GM21381 (cell line): ENCODE results near the gene MITF.

ENCODE experiments used
- ATAC-seq: cut with Tn5 transposase; IDR thresholded peaks from one replicate; pipeline ENCODE4 v1.9.1; 2021; ENCODE audit warnings: mild to moderate bottlenecking, moderate library complexity; ENCODE audit not compliant: unreplicated experiment

The MITF gene

DNA sequence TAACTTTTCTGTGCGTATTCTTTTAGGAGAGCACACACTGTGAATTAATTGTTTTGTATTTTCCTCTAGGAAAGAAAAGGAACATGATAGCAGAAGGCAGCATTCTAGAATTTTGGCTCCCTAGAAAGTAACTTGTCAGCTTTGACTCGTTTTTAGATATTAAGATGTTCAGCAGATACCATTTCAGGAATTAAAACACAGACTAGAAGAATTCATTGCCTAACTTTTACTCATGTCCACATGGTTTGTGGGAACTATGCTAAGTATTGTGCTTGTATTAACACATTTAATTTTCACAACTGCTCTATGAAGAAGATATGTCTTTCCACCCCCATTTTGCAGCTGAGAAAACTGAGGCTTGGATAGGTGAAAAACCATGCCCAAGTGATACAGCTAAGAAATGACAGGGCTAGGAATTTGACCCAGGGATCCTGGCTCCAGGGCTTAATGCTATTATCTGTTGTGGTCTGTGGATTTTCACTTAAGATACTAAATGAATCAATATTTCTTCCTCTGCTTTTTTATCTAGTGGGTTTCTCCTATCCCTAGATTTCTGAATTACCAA is 128.8 kb downstream of the MITF start:
- ATAC-seq = no peak

DNA sequence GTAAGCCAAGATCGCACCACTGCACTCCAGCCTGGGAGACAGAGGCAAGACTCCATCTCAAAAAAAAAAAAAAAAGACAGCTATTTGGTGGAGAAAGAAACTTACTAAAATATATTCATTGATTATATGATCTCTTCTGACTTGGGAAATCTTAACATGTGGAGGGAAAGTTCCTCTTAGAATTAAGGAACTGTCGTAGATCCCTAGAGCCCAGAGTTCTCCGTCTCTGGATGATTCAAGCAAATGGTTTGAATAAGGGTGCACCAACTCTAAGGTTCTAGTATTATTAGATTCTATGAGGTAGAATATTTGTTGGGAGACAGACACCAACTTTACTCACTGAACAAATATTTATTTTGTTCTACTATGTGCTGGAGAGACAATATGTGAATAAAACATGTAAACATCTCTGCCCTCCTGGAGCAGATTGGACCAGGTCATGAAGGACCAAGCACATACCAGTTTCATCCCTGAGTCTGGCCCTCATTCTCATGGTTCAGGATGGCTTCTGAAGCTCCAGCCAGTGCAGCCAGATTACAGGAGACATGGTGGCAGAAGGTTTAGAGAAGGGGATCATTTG is 129.7 kb downstream of the MITF start:
- ATAC-seq = no peak

DNA sequence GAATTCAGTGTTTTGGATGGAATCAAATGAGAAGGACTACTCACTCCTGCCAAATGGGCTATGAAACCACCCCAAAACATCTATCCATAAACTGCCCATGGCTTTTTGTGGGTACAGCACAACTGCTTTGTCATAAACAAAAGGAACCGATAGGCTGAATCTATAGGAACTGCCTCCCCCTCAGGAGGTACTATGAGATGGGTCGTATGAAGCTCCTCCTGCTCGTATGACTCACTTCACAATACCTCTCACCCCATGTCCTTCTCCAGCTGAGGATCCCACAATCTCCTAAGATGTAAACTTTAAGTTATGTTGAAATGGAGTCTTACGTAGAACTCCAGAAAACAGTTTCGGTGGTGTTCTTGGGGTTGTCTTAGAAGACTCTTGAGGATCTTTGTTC is 130.4 kb downstream of the MITF start:
- no peak for ATAC-seq

DNA sequence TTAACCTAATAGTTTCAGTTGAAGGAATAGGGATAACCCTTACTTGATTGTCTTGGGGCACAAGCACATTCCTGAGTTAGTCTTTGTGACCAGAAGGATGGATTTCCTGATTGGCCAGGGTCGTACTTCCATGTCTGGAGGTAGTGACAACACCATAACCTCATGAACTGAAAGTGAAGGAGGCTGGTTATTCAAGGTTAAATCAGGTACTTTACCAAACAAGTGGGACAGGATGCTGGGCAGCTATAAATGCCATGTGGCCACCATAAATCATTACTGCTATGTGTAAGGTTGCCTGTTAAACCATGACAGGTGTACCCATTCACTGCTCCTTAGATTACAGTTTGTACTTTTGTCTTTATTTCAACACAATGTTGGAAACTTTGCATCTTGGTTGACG is 132.0 kb downstream of the MITF start:
- no peak for ATAC-seq

DNA sequence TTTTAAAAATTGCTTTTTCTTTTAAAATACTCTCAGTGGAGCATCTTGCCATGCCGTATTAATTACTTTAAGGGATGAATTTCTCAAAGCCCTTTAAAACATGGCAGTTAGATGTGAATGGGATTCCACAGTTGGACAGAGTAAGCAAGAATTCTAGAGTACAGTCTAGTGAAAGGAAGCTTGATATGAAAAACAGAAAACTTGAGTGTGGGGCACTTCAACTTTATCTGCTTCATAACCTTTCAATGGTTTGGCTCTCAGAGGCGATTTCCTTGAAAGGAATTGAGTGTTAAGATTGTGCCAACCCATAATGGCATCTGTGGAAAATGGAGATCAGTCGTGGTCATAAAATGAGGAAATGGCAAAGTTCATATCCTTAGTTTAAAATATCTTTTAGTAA is 132.6 kb downstream of the MITF start:
- ATAC-seq = no peak

DNA sequence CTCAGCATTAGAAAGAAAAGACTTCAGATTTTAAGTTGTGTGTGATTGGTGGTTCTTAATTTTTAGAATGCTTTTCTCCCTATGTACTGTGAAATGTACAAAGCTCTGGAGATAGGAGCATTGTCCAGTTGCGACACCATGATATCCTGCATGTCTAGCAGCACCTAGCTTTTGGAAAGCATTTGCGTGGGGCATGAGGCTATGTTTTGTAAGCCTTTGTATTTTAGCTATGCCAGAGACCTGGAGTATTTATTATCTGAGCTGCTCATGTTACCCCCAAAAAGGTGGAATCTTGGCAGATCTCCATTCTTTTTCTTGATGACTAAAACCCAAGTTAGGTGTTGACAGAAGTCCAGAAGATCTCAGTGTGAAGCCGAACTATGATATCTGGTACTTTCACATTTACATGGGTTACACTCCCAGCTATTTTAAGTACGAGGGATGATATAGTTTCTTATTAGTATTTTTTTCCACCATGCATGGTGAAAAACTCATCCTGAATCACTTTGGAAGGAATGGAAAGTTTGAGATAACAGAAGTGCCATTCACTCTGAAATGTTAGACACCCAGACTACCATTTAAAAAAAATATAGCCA is 133.6 kb downstream of the MITF start:
- ATAC-seq = no peak

DNA sequence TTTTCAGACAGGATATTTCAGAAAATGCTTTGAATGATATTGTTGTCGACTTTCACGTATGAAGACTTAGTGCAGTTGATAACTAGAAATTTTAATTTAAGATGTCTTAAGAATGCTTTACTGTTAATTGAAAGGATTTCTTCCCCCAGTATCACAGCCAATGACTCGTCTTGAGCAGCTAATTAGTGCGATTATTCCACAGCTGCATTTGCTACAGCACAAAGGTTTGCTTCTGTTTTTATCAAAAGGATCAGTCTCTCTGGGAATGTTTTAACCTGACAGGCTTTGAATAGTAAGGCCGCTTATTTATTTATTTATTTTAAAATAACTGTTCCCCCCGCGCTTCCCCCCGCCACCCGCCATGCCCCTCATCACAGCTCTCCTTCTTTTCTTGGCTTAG is 136.8 kb downstream of the MITF start:
- no peak for ATAC-seq

DNA sequence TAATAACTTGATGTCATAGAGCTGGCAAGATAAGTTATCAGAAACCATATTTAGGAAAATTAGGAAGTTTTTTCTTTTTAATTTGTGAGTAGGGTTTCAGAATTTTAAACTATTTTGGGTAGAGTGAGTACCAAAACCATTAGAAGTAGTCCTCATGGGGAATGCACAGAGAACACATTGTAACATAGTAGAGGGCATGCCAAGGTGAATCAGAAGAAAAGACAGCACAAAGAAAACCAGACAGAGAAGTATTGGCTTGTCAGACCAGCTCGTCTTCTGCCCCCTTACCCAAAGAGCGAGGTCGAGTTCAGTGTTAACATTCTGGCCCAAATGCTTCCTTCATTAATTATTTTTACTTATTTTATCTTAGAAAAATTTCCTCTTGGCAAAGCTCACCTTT is 139.0 kb downstream of the MITF start:
- ATAC-seq = no peak

DNA sequence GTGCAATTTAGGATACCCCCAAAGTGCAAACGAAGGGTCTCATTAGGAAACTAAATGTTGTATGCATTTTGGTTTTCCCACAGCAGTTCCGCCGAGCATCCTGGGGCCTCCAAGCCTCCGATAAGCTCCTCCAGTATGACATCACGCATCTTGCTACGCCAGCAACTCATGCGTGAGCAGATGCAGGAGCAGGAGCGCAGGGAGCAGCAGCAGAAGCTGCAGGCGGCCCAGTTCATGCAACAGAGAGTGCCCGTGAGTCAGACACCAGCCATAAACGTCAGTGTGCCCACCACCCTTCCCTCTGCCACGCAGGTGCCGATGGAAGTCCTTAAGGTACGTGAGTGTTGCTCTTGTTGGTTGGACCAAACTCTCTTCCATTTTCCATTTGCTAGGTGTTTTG is 139.8 kb downstream of the MITF start:
- no peak for ATAC-seq

DNA sequence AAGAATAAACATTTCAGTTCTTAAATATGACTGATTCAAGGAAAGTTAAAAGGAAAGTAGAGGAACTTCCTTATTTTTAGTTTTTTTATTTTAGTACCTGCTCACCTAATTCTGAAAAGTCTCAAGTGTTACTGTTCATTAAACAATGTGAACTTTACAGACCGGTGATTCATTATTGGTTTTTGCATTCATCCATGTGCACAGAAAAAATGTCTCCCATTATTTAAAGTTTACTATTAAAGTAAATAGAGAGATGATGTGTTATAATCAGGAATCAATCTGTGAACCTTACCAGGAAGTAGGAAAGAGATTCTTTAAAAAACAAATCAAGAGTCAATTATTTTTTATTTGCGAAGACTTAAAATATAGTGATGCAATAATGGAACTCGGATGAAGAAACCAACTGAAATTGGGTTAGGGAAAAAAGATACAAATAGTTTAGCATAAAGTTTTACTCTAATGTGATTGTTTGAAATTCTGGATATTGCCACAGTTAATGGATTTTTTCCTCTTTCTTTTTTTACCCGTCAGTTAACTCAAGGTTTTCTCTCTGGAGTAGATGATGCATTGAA is 140.9 kb downstream of the MITF start:
- ATAC-seq = no peak

DNA sequence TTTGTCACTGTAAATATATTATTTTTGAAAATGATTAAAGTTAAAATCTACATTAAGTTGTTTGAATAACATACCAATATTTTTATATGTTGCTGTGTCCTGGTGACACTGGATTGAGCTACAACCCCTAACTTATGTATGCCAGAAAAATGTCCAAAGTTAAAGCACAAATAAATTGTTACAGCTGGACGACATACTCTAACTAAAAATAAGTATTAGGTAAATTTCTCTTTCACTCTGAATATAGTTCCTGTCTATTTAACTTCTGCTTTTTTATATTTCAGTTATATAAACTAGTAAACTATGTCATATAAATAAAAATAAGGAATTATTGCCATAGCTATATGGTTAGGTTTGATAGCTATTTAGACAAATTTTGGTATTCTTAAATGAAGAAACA is 141.8 kb downstream of the MITF start:
- no peak for ATAC-seq

DNA sequence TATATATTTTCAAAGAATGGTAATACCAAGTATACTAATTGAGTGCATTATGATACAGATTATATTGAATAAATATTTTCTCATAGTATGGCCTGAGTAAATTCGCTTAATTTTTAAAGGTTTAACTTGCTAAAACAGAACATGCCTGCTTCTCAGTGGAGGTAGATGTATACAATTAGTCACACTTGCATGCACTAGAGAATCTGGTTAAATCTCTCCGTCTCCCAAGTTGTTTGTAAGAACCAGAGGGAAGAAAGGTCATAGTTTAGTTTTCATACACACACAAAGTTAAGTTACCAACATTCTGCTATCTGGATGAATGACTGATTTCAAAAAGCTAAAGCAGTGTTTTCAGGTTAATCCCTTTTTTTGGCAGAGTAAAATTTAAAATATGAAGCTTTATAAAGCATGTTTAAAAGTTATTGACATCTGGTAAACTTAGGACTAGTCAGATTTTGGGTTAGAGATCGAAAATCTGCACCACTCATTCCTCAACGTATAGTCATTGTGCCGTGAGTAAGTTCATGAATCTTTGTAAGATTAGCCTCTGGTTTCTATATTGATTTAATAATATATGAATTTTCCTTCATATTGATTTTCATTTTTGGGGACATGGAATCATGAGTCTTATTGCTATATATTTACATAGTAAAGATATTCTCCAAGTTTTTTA is 142.6 kb downstream of the MITF start:
- no peak for ATAC-seq

DNA sequence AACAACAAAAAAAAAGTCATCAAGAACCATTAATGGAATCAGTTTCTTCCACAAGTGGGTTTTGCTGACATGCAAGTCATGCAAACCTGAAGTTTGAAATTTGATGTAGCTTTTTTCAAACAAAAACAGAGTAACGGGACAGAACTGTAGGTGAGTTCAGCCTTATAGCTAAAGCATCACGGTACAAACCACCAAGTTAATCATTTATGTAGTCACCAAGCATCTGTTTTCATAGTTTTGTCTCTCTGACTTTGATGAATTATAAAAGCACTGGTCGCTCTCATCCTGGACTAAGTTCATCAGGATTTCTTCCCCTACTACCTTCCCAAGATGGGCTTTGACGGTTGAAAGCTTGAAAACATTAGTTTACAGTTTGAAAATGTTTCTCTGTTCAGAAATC is 143.3 kb downstream of the MITF start:
- no peak for ATAC-seq

DNA sequence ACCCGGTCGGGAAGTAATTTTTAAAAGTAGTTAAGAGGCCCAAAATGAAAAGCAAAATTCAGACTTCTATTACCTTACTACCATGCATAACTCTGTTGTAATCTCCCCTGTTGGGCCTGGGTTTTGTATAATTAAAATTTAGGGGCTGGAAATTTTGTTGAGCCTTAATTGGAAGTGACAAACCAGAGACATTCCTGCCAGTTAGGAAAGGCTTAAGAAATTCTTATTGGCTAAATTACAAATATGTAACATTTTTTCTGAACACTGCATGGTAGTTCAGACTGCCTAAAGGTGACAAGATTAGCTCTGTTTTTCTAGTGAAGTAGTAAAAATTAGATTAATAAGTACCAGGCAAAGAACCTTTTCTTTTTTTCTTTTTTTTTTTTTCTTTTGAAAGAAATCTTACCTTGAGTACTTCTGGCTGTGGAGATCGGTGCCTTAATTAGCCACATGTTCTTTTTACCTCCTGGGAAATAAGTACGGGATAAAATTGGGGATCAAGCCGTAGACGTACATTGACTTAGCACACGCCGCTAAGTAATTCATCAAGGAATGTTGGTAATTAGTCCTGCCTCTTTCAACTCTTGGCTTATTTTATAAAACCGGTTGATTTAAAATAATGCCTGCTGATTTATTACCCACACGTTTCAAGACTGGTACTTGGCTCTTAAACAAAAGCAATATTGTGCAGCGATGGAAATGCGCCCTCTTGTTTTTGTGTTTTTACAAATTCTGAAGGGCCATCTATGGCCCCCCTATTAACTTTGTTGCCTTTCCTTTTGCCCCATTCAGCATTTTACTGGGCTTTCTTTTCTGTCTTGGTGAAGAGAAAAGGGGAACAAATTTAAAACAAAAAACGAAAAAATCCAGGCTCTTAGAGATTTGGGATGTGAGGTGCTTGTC is 149.0 kb downstream of the MITF start:
- ATAC-seq = no peak

DNA sequence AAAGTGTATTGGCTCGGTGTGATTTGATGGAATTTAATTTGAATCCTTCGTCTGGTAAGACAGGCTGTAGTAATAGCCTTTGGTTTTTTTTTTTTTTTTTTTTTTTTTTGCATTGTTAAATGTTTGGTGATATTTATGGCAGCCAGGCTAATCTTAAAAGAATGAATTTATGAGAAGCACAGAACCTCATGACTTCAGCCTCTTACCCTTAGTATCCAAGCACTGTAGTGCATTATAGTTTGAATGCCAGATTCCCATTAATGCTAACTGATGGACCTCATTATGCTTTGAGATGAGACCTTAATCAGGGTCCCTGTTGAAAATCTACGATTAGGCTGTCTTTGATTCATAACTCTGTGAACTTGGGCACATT is 149.7 kb downstream of the MITF start:
- no peak for ATAC-seq

DNA sequence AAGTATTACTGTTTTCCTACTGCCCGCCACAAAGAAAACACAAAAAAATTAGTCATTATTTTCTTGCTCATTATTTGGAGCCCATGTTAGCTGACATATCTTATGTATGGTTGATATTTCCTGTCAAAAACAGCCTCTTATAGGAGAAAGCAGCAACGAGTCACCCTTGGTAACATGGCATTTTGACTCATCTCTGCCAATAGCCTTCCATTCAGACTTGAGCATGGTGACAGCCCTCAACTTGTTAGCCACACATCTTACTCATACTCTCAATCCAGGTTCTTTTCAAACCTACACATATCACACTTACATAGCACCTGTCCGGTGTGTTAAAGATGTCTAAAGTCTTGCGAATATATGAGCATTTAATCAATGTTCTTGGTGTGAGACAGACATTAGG is 150.8 kb downstream of the MITF start:
- no peak for ATAC-seq

DNA sequence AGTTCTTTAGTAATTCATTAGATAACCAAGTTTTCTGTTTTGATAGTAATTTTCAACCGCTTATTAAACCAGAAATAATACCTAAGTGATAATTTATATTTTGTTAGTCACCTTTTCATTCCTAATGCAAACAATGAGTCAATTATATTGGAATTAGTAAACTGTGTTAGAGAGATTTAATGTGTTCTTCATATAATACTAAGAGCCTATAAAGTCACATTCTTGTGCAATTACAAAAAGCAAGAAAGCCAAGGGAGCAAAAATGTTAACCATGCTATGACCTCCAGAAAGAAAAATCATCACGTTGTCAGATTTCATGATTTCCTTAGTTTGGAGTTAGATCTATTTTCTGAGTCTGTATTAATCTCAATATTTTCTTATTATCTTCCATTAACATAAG is 151.4 kb downstream of the MITF start:
- no peak for ATAC-seq

DNA sequence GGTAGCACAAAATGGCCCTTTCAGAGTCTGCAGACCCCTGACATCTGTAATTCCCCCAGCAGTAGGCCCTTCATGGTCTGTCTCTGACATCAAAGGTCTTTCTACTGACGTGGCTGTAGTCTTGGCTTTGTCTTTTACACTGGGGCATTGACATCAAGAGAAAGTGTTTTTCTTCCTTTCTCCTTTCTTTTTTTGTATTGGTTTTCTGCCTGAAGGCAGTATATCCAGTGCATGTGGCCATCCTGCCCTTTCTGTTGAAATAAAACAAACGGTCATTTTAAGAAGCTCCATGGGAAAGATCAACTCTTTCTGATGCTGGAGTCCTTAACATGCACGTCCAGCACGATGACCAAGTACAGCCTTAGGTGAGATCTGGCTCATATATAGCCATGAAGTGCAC is 153.4 kb downstream of the MITF start:
- no peak for ATAC-seq

DNA sequence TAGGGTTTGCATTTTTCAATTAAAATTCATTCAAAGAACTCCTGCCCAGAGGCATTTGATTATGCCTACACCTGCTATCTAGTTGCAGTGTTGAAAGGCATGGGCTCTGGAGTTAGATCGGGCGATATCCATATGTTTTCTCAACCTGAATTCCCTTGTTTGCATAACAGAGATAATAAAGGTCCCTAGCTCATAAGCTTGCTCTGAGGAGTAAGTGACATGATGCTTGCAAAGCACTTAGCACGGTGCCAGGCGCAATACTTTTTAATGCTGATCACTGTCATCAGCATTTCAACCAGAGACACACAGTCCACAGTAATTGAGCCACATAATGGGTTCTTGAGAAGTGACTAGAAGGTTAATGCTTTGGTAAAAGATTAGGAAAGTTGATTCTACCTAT is 154.0 kb downstream of the MITF start:
- ATAC-seq = no peak

DNA sequence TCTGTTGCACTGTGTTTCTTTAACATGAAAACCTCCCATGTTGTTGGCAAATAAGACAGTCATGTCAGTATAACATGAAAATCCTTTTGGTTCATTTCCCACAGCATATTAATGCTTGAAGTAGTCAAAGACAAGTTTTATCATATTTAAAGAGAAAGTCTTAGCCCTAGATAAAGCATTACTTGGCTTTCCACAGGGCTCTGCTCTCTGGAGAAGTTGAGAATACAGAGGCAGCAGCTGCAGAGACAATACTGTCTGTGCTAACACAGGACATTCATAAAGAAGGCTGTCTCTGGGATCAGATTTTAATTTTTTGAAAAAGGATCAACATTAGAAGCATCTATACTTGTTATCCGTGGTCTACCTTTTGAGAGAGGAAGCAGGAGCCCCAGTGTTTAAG is 156.8 kb downstream of the MITF start:
- no peak for ATAC-seq

DNA sequence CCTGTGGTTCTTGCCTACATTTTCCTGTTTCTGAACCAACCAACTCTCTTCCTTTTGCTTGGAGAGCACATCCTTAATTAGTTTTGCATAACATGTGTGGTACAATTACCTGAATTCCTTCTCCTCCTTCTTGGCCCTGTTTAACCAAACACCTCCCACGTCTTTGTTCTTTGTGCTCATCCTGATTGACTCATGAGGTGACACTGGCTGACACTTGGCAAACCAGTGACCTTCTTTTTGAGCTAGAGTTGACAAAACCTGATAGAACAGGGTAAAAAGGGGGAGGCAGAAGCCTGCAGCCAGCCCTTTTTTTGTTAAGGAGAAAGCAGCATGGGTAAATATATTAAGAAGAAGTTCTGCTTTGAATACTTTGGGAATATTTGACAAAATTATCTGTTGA is 161.1 kb downstream of the MITF start:
- no peak for ATAC-seq
